Testis (tissue), 3 donors: ENCODE results near the gene TNK2. TPM values are rescaled to one million over a fixed set of nuclear protein-coding genes. Genes with fewer than 3 reads are reported as not detected.

Experiments
- DNase-seq: peaks from one replicate; pipeline ENCODE4 v3.0.0-alpha.2; 2019
- H3K27ac ChIP-seq, 2 donors: fragments of 200-600 bp; sonication (generic); one replicate each; pipeline ENCODE4 v1.5.1; 2019
- H3K27me3 ChIP-seq: fragments of 200-600 bp; sonication (generic); one replicate; pipeline ENCODE4 v1.5.1; 2019
- H3K36me3 ChIP-seq: fragments of 200-600 bp; sonication (generic); one replicate; pipeline ENCODE4 v1.5.1; 2017; ENCODE audit warnings: low read depth; ENCODE audit errors: missing control alignments
- H3K4me1 ChIP-seq: fragments of 200-600 bp; sonication (generic); one replicate; pipeline ENCODE4 v1.5.1; 2019
- H3K4me3 ChIP-seq, 2 donors: fragments of 200-600 bp; sonication (generic); one replicate each; pipeline ENCODE4 v1.5.1; 2017 to 2019
- H3K9me3 ChIP-seq: fragments of 200-600 bp; sonication (generic); one replicate; pipeline ENCODE4 v1.5.1; 2017
- CTCF ChIP-seq, 3 experiments: fragments of 450-650 bp in 2 of 3; fragments of 200-600 bp in 1 of 3; sonication (generic) in 1 of 3; IDR thresholded peaks; one replicate each; pipeline ENCODE4 v1.5.1; 2016 to 2019; ENCODE audit warnings: antibody characterized with exemption in 3 of 3, mild to moderate bottlenecking in 2 of 3, moderate library complexity in 1 of 3
- POLR2A ChIP-seq: fragments of 450-650 bp; IDR thresholded peaks from one replicate; pipeline ENCODE4 v1.6.1; 2017; ENCODE audit warnings: antibody characterized with exemption, mild to moderate bottlenecking, moderate library complexity
- WGBS, 2 donors: methylation state at CpG; one replicate each; pipeline ENCODE4 v1.1.5; 2018; 5-methylcytosine and 5-hydroxymethylcytosine counted together
- intact Hi-C: fragments of 100-400 bp; cut with DNase I; formaldehyde crosslinking; loops from one replicate; pipeline ENCODE4 v1.15.1; 2023; ENCODE audit warnings: low total_unique reads
- polyA plus RNA-seq: library from polyadenylated mRNA; stranded (reverse); fragments of 350-450 nt; fragmentation: Illumina TruSeq; extraction: RNeasy Lipid Tissue Mini Kit (QIAGEN cat#74804); gene quantifications from one replicate; pipeline ENCODE4 v1.2.3, GENCODE V29; 2014; ENCODE audit warnings: low read depth, low replicate concordance; ENCODE audit not compliant: insufficient read depth
- total RNA-seq, 2 donors: library from RNA; depleted of rRNA; stranded (reverse); fragments of >200 nt; gene quantifications; one replicate each; pipeline ENCODE4 v1.2.3, GENCODE V29; 2016

Gene TNK2
- total and polyA plus RNA-seq, 3 donors from 2014 or later: 43.9 to 71.6 (median 71.4) TPM

DNA sequence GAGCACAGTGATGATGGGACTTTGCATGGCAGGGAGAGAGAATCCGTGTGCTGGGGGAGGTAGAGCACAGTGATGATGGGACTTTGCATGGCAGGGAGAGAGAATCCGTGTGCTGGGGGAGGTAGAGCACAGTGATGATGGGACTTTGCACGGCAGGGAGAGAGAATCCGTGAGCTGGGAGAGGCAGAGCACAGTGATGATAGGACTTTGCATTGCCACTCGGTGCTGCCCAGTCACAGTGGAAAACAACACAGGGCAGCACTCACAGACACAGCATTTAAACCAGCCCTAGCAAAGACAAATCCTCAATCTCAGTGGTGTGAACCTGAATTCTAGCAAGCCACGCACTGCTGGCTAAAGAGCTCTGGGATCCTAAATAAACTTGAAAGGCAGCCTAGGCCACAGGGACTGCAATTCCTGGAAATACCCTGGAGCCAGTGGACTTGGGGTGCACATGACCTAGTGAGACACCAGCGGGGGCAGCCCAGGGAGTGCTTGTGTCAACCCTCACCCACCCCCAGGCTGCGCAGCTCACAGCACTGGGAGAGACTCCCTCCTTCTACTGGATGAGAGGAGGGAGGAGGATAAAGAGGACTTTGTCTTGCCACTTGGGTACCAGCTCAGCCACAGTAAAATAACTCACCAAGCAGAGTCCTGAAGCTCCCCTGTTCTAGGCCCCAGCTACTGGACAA lies 23.4 kb upstream of the TNK2 start:
- no peak for DNase-seq
- 84 to 89% methylated on average over 8 of the region's 8 CpGs for WGBS, 2 donors
- no peaks in the 10 kb centered on the region for H3K36me3 ChIP-seq
- H3K4me3 ChIP-seq: no peak overlapping the region
- intact Hi-C loops: no loop called here
- no peaks in the 10 kb centered on the region for H3K4me1 ChIP-seq
- H3K27me3 ChIP-seq: no peaks in the 10 kb centered on the region
- H3K27ac ChIP-seq: no peak overlapping the region
- no peaks in the 10 kb centered on the region for H3K9me3 ChIP-seq
- TF ChIP-seq POLR2A (no peak), CTCF (IDR thresholded peaks at IDR 0.05) (no peak)

- intact Hi-C loops: no loop called here
- Histone ChIP-seq H3K4me1 (no peaks in the 10 kb centered on the region), H3K27me3 (no peaks in the 10 kb centered on the region), H3K27ac (no peak overlapping the region), H3K4me3 (no peak overlapping the region), H3K36me3 (no peaks in the 10 kb centered on the region), H3K9me3 (no peaks in the 10 kb centered on the region)
- TF ChIP-seq CTCF (IDR thresholded peaks at IDR 0.05) (no peak), POLR2A (no peak)
- WGBS, 2 donors: 78 to 80% methylated on average over 3 of the region's 3 CpGs
- no peak for DNase-seq
Measured at GRCh38 chr3:195929452-195929851, 21.1 kb upstream of the TNK2 start.

DNA sequence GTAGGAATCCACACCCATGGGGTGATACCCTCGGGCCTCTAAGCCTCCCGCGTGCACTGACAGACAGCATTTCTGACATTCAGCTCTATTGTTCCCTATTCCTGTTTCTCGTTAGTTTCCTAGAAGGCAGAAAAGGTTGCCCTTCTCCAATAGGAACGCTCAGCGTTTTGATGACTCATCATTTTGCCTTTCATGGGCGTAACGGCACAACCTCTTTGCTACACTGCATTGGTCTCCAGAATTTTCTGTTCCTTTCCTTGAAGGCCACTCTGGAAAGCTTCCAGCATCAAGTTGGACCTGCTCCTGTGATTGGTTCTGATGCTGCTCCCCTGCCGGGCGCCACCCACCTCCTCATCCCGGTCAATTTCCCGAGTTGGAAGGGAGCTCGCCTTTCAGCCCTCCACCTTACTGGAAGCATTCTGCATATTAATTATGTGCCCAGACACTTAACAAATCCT lies 13.0 kb upstream of the TNK2 start:
- 40 to 60% methylated on average over 13 of the region's 13 CpGs for WGBS, 2 donors
- H3K4me1 ChIP-seq: no peaks in the 10 kb centered on the region
- no peak overlapping the region for H3K27ac ChIP-seq
- H3K9me3 ChIP-seq: no peaks in the 10 kb centered on the region
- intact Hi-C loops: no loop called here
- H3K27me3 ChIP-seq: no peaks in the 10 kb centered on the region
- H3K36me3 ChIP-seq: no peaks in the 10 kb centered on the region
- DNase-seq: no peak
- H3K4me3 ChIP-seq: no peak overlapping the region
- no peak for TF ChIP-seq CTCF (IDR thresholded peaks at IDR 0.05)
- no peak for TF ChIP-seq POLR2A

- H3K4me1 ChIP-seq: peaks cover 8% of the 10 kb centered on the region
- no peak overlapping the region for H3K27ac ChIP-seq
- H3K9me3 ChIP-seq: no peaks in the 10 kb centered on the region
- DNase-seq: no peak
- no peaks in the 10 kb centered on the region for H3K27me3 ChIP-seq
- intact Hi-C loops: no loop called here
- H3K36me3 ChIP-seq: no peaks in the 10 kb centered on the region
- H3K4me3 ChIP-seq: no peak overlapping the region
- 90 to 94% methylated on average over 14 of the region's 14 CpGs for WGBS, 2 donors
- TF ChIP-seq CTCF (IDR thresholded peaks at IDR 0.05) (no peak), POLR2A (no peak)
Measured at GRCh38 chr3:195918176-195918575, 9.8 kb upstream of the TNK2 start.

- H3K4me3 ChIP-seq: no peak overlapping the region
- H3K4me1 ChIP-seq: peaks cover 8% of the 10 kb centered on the region
- no peaks in the 10 kb centered on the region for H3K36me3 ChIP-seq
- 92 to 94% methylated on average over 9 of the region's 9 CpGs for WGBS, 2 donors
- no peaks in the 10 kb centered on the region for H3K27me3 ChIP-seq
- no peak for DNase-seq
- no peak overlapping the region for H3K27ac ChIP-seq
- no peak for TF ChIP-seq CTCF (IDR thresholded peaks at IDR 0.05)
- no peak for TF ChIP-seq POLR2A
- intact Hi-C loops: no loop called here
- no peaks in the 10 kb centered on the region for H3K9me3 ChIP-seq
Measured at GRCh38 chr3:195916991-195917390, 8.6 kb upstream of the TNK2 start.
